NCI-H2196 (cell line): ENCODE measurements around the gene WDR90.

Experiments
- DNase-seq: peaks from one replicate; lab custom pipeline; 2025; ENCODE audit not compliant: unreplicated experiment; lab: John Stamatoyannopoulos, UW

WDR90 gene

GRCh38 chr16:658679-659571, 9.8 kb downstream of the WDR90 start:
- no peak for DNase-seq

DNA sequence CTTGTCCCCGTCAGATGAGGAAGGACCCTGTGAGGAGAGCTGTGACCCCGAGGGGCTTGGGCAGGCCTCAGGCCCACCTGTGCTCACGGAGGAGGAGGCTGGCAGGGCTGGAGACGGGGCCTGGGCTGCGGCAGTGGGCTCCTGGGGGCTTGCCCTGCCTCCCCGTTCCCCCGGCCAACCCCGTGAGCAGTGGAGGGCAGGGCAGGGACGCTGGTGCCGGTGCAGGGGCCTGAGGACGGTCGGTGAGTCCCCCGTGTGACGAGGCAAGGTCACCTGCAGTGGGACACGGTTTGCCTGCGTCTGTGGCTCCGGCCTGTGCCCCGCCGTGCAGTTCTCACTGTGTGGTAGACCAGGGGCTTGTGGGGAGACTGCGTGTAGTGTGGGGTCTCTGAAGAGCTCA, 10.5 kb downstream of the WDR90 start:
- DNase-seq = no peak

DNA sequence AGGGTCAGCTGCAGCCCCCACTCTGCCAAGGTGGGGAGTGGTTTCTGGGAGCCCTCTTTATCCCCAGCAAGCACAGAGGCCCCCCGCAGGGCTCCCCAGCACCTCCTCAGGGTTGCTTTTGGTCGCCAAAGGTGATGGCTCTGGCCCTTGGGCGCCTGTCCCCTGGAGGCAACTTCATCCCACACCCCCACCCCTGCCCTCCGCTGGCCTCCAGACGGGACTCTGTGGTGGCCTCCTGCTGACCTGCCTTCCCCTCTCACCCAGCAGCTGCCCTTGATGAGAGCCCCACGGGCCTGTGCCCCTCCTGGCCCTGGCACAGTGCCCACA, 10.9 kb downstream of the WDR90 start:
- DNase-seq = no peak

DNA sequence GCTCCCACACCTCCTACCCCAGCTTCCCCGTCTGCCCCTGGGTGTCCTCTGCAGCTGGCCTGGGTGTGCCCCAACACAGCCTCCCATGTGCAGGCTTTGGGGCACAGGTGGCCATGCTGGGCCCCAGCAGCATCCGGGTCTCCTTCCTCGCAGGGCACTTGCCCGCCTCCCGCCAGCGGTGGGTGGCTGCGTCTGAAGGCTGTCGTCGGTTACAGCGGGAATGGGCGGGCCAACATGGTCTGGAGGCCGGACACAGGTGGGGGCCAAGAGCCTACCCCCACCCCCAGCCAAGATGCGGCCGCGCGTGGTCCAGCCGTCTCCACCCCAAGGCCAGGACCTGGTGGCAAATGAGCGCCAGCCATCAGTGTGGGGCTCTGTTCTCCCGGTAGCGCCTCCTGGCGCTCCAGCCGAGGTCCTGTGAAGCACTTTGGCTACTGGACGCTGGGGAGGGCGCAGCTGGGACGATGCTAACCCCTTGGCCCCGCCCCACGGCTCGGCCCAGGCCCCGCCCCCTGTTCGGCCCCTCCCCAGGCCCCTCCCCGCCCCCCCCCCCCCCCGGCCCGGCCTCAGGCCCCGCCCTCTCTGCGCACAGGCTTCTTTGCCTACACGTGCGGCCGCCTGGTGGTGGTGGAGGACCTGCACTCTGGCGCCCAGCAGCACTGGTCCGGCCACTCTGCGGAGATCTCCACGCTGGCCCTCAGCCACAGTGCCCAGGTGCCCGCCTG, 11.5 kb downstream of the WDR90 start:
- DNase-seq = peak; percentile 96

DNA sequence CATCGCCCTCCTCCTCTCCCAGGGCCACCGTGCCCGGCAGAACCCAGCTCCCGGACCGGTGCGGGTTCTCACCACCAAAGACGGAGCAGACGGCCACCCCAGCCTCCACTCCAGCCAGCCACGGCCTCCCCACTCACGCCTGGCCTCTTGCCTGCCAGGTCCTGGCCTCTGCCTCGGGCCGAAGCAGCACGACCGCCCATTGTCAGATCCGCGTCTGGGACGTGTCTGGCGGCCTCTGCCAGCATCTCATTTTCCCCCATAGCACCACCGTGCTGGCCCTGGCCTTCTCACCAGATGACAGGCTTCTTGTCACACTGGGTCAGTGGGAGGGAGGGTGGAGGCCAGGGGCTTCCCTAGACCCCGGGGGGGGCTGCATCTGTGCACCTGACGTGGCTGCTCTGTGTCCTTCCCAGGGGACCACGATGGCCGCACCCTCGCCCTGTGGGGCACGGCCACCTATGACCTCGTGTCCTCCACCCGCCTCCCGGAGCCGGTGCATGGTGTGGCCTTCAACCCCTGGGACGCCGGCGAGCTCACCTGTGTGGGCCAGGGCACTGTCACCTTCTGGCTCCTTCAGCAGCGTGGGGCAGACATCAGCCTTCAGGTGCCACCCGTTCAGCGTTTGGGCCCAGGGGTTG, 12.1 kb downstream of the WDR90 start:
- DNase-seq = no peak

GRCh38 chr16:662095-662494, 12.9 kb downstream of the WDR90 start:
- no peak for DNase-seq

GRCh38 chr16:662597-662996, 13.4 kb downstream of the WDR90 start:
- DNase-seq = no peak

- DNase-seq = no peak
These were observed 17.4 kb downstream of the WDR90 start for GRCh38 chr16:666572-666971.

GRCh38 chr16:667113-667779, 18.1 kb downstream of the WDR90 start:
- no peak for DNase-seq

DNA sequence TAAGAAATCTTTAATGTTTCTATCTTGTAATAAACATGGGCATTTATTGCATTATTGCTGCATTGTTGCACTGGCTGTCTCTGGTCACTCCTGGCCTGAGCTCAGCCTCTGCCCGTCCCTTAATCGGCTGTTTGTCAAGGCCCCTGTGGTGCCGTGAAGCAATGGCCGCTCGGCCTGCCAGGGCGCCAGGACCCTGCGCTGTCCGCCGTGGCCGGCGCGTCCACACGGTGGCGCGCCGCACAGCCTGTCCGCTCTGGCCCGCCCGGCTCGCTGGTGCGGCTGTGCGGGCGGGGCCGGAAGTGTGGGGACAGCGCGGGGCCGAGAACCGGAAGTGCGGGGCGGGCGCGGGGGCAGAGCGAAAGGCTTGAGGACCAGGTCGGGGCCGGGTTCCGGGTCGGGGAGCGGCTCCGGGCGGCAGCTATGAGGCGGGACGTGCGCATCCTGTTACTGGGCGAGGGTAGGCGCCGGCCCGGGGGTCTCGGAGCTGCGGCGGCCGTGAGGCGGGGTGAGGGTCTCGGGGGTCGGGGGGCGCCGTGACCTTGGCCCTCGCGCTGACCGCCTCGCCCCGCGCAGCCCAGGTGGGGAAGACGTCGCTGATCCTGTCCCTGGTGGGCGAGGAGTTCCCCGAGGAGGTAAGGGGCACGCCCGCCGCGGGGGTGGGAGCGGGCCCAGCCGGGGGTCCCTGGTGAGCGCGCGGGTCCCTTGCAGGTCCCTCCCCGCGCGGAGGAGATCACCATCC, 18.8 kb downstream of the WDR90 start, which contains the start of gene RHOT2:
Gene RHOT2 (plus strand): TSS at position 353 of the 739 bp plus-strand sequence. CDS start 68 bp downstream, at position 421.
- DNase-seq = peak; percentile 95

- no peak for DNase-seq
These were observed 19.5 kb downstream of the WDR90 start for GRCh38 chr16:668519-669171.

DNA sequence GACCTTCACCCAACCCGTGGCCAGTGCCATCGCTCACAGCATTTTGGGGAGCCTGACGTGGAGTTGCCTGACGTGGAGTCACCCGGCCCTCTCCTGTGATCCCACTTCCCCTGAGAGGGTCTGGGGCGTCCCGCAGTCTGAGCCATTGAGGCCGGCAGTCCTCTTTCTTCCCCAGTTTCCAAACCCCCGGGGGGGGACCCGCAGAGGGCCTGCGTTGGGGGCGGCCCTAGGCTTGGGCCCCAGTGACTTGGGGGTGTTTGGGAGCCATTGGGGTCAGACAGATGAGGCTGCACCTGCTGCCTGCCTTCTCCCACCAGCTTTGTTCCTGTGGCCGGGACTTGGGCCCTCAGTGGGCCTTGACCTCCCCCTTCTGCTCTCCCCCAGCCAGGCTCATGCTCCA, 20.5 kb downstream of the WDR90 start:
- no peak for DNase-seq

GRCh38 chr16:670485-671352, 21.6 kb downstream of the WDR90 start:
- DNase-seq = no peak

- no peak for DNase-seq
These were observed 22.4 kb downstream of the WDR90 start for GRCh38 chr16:671353-672131.

DNA sequence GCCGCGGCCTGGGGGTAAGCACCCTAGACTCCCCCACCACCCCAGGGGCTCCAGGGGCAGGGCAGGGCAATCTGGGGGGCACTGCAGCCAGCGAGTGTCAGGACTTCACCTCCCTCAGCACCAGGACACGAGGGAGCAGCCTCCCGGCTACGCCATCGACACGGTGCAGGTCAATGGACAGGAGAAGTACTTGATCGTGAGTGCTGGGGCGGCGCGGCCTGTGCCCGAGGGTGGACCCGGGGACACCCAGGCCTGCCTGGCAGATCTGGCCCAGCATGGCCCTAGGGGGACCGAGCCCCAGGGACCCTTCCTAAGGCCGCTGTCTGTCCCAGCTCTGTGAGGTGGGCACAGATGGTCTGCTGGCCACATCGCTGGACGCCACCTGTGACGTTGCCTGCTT, 23.2 kb downstream of the WDR90 start:
- DNase-seq = no peak

- no peak for DNase-seq
These were observed 23.7 kb downstream of the WDR90 start for GRCh38 chr16:672851-673250.

DNA sequence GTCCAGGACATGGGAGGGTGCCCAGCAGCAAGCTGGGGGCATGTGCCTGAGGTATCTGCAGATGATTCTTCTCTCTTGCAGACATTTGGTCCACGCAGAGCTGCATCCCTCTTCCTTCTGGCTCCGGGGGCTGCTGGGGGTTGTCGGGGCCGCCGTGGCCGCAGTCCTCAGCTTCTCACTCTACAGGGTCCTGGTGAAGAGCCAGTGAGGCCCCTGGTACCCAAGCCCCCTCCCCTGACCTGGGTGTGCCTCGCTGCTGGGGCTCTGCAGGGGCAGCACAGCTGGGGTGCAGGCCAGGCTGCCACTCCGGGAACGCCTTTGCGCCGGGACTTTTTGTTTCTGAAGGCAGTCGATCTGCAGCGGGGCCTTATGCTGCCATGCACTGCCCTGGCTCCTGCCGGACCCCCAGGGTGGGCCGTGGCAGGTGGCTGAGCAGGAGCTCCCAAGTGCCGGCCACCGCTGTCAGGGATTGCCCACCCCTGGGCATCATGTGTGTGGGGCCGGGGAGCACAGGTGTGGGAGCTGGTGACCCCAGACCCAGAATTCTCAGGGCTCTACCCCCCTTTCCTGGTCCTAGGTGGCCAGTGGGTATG, 24.3 kb downstream of the WDR90 start:
- DNase-seq = no peak
